Measurements from ENCODE around the gene SH2D3A. TPM values are rescaled to one million over a fixed set of nuclear protein-coding genes. Genes with fewer than 3 reads are reported as not detected.

Gene SH2D3A
- total RNA-seq, 2 donors from 2014 or later, result 34.2 to 44.3 TPM

DNA sequence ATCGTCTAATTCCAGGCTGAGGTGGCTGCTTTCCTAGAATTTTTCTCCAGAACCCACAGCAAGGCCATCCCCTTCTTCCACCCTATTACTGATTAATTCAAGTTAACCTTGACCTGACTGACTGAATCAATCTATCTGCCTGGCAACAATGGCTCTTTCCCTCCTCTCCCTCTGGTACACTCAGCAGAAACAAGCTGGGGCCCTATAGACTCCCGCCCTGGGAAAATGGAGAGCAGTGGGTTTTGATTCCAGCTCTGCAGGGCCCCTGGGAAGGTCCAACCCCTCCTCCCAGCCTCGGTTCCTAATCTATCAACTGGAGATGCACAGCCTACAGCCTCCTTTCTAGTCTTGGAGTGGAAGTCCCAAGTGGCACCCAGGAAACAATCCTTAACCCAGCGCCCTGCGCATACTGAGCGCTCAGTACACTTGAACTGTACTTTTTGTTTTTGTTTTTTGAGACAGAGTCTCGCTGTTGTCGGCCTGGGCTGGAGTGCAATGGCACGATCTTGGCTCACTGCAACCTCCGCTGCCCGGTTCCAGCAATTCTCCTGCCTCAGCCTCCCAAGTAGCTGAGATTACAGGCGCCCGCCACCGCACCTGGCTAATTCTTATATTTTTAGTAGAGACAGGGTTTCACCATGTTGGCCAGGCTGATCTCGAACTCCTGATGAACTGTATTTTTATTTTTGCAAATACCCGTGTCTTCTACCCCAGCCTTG, 41.6 kb downstream of the SH2D3A start:
- DNase-seq, result no peak

DNA sequence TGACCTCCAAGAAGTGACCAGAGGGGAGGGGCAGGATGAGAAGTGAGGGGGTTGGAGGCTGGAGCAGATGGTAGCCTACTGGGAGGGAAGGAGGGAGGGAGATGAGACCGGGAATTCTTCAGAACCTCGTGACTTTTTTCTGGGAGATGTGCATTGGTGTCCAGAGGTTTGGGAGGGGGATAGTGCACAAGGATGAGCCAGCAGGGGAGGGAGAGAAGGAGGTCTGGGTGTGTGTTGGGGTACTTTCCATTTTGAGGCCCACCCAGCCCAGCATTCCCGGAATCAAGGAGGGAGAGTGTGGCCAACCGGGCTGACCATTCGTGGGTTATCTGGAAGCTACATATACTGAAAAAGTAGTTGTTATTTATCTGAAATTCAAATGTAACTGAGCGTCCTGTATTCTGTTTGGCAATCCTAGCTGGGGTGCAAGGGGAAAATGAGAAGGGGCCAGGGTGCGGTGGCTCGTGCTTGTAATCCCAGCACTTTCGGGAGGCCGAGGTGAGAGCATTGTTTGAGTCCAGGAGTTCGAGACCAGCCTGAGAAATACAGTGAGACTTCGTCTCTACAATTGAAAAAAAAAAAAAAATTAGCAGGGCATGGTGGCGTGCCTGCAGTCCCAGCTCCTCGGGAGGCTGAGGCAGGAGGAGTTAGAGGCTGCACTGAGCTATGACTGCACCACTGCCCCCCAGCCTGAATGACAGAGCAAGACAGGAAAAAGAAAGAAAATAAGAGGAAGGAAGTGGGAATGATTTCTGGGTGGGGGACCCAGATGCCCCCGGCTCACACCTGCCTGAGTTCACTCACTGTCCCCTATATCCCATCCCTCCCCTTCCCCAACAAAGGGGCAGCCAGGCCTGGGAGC, 42.4 kb downstream of the SH2D3A start:
- Histone ChIP-seq H3K27ac (no peak overlapping the region), H3K4me1 (no peaks in the 10 kb centered on the region), H3K9me3 (no peaks in the 10 kb centered on the region), H3K27me3 (no peaks in the 10 kb centered on the region), H3K36me3 (no peaks in the 10 kb centered on the region), H3K4me3 (no peak overlapping the region), H3K9ac (ENCODE audit: low read depth in 2 of 2, low read length in 2 of 2) (no peak overlapping the region)
- no peak for DNase-seq
- TF ChIP-seq, protein P1, sequence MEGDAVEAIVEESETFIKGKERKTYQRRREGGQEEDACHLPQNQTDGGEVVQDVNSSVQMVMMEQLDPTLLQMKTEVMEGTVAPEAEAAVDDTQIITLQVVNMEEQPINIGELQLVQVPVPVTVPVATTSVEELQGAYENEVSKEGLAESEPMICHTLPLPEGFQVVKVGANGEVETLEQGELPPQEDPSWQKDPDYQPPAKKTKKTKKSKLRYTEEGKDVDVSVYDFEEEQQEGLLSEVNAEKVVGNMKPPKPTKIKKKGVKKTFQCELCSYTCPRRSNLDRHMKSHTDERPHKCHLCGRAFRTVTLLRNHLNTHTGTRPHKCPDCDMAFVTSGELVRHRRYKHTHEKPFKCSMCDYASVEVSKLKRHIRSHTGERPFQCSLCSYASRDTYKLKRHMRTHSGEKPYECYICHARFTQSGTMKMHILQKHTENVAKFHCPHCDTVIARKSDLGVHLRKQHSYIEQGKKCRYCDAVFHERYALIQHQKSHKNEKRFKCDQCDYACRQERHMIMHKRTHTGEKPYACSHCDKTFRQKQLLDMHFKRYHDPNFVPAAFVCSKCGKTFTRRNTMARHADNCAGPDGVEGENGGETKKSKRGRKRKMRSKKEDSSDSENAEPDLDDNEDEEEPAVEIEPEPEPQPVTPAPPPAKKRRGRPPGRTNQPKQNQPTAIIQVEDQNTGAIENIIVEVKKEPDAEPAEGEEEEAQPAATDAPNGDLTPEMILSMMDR (IDR thresholded peaks at IDR 0.05), result no peak
- intact Hi-C loops (cut with DNase I), result no loop called here

More for the DNA sequence above, 41.6 kb downstream of the SH2D3A start:
- intact Hi-C loops (cut with DNase I), result no loop called here
- Histone ChIP-seq H3K9ac (ENCODE audit: low read depth in 2 of 2, low read length in 2 of 2) (no peak overlapping the region), H3K4me1 (no peaks in the 10 kb centered on the region), H3K9me3 (no peaks in the 10 kb centered on the region), H3K27ac (no peak overlapping the region), H3K36me3 (no peaks in the 10 kb centered on the region), H3K4me3 (no peak overlapping the region), H3K27me3 (no peaks in the 10 kb centered on the region)
- TF ChIP-seq, protein P1 (IDR thresholded peaks at IDR 0.05), result no peak

DNA sequence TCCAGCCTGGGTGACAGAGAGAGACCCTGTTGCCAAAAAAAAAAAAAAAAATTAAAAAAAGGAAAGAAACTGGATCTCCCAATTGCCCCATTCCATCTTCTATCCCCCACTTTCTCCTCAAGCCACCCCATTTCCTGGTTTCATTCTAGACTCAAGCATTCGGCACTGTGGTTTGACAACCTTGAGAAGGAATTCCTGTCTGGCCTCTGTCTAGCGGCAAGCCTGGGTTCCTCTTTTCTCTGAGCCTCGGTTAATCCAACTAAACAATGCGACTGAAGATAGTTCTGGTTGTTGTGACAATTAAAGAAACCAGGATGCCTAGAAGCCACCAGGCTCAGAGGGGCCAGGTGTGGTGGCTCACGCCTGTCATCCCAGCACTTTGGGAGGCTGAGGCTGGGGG, 43.5 kb downstream of the SH2D3A start:
- Histone ChIP-seq H3K4me1 (no peaks in the 10 kb centered on the region), H3K27me3 (no peaks in the 10 kb centered on the region), H3K36me3 (no peaks in the 10 kb centered on the region), H3K9me3 (no peaks in the 10 kb centered on the region), H3K9ac (ENCODE audit: low read depth in 2 of 2, low read length in 2 of 2) (no peak overlapping the region), H3K27ac (no peak overlapping the region), H3K4me3 (no peak overlapping the region)
- intact Hi-C loops (cut with DNase I), result no loop called here
- DNase-seq, result no peak
- TF ChIP-seq, protein P1 (IDR thresholded peaks at IDR 0.05), result no peak

DNA sequence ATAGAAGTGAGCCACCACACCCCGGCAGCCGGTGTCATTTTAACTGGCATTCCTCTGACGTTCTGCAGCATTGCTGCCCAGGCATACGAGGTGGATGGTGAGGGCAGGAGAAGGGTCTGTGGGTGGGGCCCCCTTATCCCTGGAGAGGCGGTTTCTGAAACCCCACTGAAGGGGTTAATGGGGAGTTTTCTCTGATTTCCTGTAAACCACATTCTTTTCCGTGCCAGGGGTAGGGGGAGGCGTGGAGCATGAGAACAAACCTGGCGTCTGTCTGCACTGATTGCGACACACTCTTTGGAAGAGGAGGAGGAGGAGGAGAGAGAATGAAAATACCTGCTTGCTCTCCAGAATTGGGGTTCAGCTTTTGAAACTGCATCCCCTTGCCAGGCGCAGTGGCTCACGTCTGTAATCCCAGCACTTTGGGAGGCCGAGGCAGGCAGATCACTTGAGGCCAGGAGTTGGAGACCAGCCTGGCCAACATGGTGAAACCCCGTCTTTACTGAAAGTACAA, 44.1 kb downstream of the SH2D3A start:
- no peak for DNase-seq
- TF ChIP-seq, protein P1 (IDR thresholded peaks at IDR 0.05), result no peak
- intact Hi-C loops (cut with DNase I), result no loop called here
- H3K9me3 ChIP-seq, result no peaks in the 10 kb centered on the region
- H3K27ac ChIP-seq, result no peak overlapping the region
- H3K36me3 ChIP-seq, result no peaks in the 10 kb centered on the region
- no peaks in the 10 kb centered on the region for H3K27me3 ChIP-seq
- no peak overlapping the region for H3K4me3 ChIP-seq
- H3K9ac ChIP-seq (ENCODE audit: low read depth in 2 of 2, low read length in 2 of 2), result no peak overlapping the region
- H3K4me1 ChIP-seq, result no peaks in the 10 kb centered on the region

DNA sequence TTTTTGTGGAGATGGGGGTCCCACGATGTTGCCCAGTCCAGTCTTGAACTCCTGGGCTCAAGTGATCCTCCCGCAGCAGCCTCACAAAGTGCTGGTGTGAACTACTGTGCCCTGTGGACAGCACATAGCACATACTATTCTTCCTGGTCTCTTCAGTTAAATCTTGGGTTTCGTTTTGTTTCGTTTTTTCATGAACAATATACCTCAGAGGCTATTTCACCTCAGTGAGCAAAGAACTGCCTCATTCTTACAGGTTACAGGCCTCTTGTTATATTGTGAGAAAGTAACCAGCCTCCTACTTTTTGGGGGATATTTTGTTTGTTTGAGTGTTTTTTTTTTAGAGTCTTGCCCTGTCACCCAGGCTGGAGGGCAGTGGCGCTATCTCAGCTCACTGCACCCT, 45.5 kb downstream of the SH2D3A start:
- no peak for DNase-seq
- no peak overlapping the region for H3K9ac ChIP-seq (ENCODE audit: low read depth in 2 of 2, low read length in 2 of 2)
- no peak overlapping the region for H3K27ac ChIP-seq
- no peaks in the 10 kb centered on the region for H3K27me3 ChIP-seq
- H3K36me3 ChIP-seq, result no peaks in the 10 kb centered on the region
- H3K4me3 ChIP-seq, result no peak overlapping the region
- H3K9me3 ChIP-seq, result no peaks in the 10 kb centered on the region
- TF ChIP-seq, protein P1 (IDR thresholded peaks at IDR 0.05), result no peak
- intact Hi-C loops (cut with DNase I), result no loop called here
- no peaks in the 10 kb centered on the region for H3K4me1 ChIP-seq
